ENCODE results near the gene FHOD3. TPM values are rescaled to one million over a fixed set of nuclear protein-coding genes. Genes with fewer than 3 reads are reported as not detected.

The FHOD3 gene
- total RNA-seq, 2 experiments from 2014 or later: not detected

GRCh38 chr18:36630917-36631316, 333.4 kb downstream of the FHOD3 start:
- no peak for DNase-seq
- Mint-ChIP-seq H3K9me3 (no peaks in the 10 kb centered on the region), H3K27me3 (peaks cover 2% of the 10 kb centered on the region), H3K4me3 (no peak overlapping the region), H3K36me3 (no peaks in the 10 kb centered on the region), H3K27ac (no peak overlapping the region), H3K4me1 (ENCODE audit: low read depth) (no peaks in the 10 kb centered on the region)
- ChIA-PET CTCF (no interaction called here), POLR2A (no interaction called here)
- intact Hi-C loops (cut with micrococcal nuclease): no loop called here

GRCh38 chr18:36633961-36634412, 336.5 kb downstream of the FHOD3 start:
- intact Hi-C loops (cut with micrococcal nuclease): no loop called here
- H3K9me3 Mint-ChIP-seq: no peaks in the 10 kb centered on the region
- no peak overlapping the region for H3K4me3 Mint-ChIP-seq
- H3K4me1 Mint-ChIP-seq (ENCODE audit: low read depth): no peaks in the 10 kb centered on the region
- H3K36me3 Mint-ChIP-seq: no peaks in the 10 kb centered on the region
- no peak overlapping the region for H3K27ac Mint-ChIP-seq
- DNase-seq: no peak
- ChIA-PET CTCF (no interaction called here), POLR2A (no interaction called here)
- peaks cover 2% of the 10 kb centered on the region for H3K27me3 Mint-ChIP-seq

GRCh38 chr18:36634573-36635216, 337.2 kb downstream of the FHOD3 start:
- POLR2A ChIA-PET: no interaction called here
- no peaks in the 10 kb centered on the region for H3K9me3 Mint-ChIP-seq
- H3K4me3 Mint-ChIP-seq: no peak overlapping the region
- CTCF ChIA-PET: no interaction called here
- DNase-seq: no peak
- no peaks in the 10 kb centered on the region for H3K36me3 Mint-ChIP-seq
- H3K27me3 Mint-ChIP-seq: peaks cover 2% of the 10 kb centered on the region
- no peak overlapping the region for H3K27ac Mint-ChIP-seq
- no peaks in the 10 kb centered on the region for H3K4me1 Mint-ChIP-seq (ENCODE audit: low read depth)
- intact Hi-C loops (cut with micrococcal nuclease): no loop called here

GRCh38 chr18:36635414-36636096, 338.0 kb downstream of the FHOD3 start:
- Mint-ChIP-seq H3K9me3 (no peaks in the 10 kb centered on the region), H3K36me3 (no peaks in the 10 kb centered on the region), H3K27me3 (peaks cover 2% of the 10 kb centered on the region), H3K4me3 (no peak overlapping the region), H3K27ac (no peak overlapping the region), H3K4me1 (ENCODE audit: low read depth) (no peaks in the 10 kb centered on the region)
- ChIA-PET POLR2A (no interaction called here), CTCF (no interaction called here)
- no peak for DNase-seq
- intact Hi-C loops (cut with micrococcal nuclease): no loop called here

GRCh38 chr18:36636237-36636817, 338.8 kb downstream of the FHOD3 start:
- no peaks in the 10 kb centered on the region for H3K4me1 Mint-ChIP-seq (ENCODE audit: low read depth)
- peaks cover 2% of the 10 kb centered on the region for H3K27me3 Mint-ChIP-seq
- H3K36me3 Mint-ChIP-seq: no peaks in the 10 kb centered on the region
- no peak overlapping the region for H3K4me3 Mint-ChIP-seq
- POLR2A ChIA-PET: no interaction called here
- CTCF ChIA-PET: no interaction called here
- intact Hi-C loops (cut with micrococcal nuclease): no loop called here
- H3K9me3 Mint-ChIP-seq: no peaks in the 10 kb centered on the region
- no peak for DNase-seq
- H3K27ac Mint-ChIP-seq: no peak overlapping the region

GRCh38 chr18:36638224-36638623, 340.7 kb downstream of the FHOD3 start:
- peaks cover 3% of the 10 kb centered on the region for H3K27me3 Mint-ChIP-seq
- intact Hi-C loops (cut with micrococcal nuclease): no loop called here
- H3K4me3 Mint-ChIP-seq: no peak overlapping the region
- no peak overlapping the region for H3K27ac Mint-ChIP-seq
- no peaks in the 10 kb centered on the region for H3K4me1 Mint-ChIP-seq (ENCODE audit: low read depth)
- no peak for DNase-seq
- no peaks in the 10 kb centered on the region for H3K36me3 Mint-ChIP-seq
- CTCF ChIA-PET: no interaction called here
- POLR2A ChIA-PET: no interaction called here
- no peaks in the 10 kb centered on the region for H3K9me3 Mint-ChIP-seq

- intact Hi-C loops (cut with micrococcal nuclease): no loop called here
- no peaks in the 10 kb centered on the region for H3K4me1 Mint-ChIP-seq (ENCODE audit: low read depth)
- POLR2A ChIA-PET: no interaction called here
- DNase-seq: no peak
- CTCF ChIA-PET: no interaction called here
- no peak overlapping the region for H3K4me3 Mint-ChIP-seq
- peaks cover 2% of the 10 kb centered on the region for H3K27me3 Mint-ChIP-seq
- no peak overlapping the region for H3K27ac Mint-ChIP-seq
- no peaks in the 10 kb centered on the region for H3K36me3 Mint-ChIP-seq
- no peaks in the 10 kb centered on the region for H3K9me3 Mint-ChIP-seq
Observed at GRCh38 chr18:36640021-36640952, 342.8 kb downstream of the FHOD3 start.

- Mint-ChIP-seq H3K27me3 (peaks cover 4% of the 10 kb centered on the region), H3K9me3 (no peaks in the 10 kb centered on the region), H3K4me3 (no peak overlapping the region), H3K36me3 (no peaks in the 10 kb centered on the region), H3K4me1 (ENCODE audit: low read depth) (no peaks in the 10 kb centered on the region), H3K27ac (no peak overlapping the region)
- no peak for DNase-seq
- CTCF ChIA-PET: no interaction called here
- POLR2A ChIA-PET: no interaction called here
- intact Hi-C loops (cut with micrococcal nuclease): no loop called here
Observed at GRCh38 chr18:36643061-36643460, 345.5 kb downstream of the FHOD3 start.

GRCh38 chr18:36648803-36649202, 351.3 kb downstream of the FHOD3 start:
- ChIA-PET POLR2A (no interaction called here), CTCF (interaction anchor here (1.2 kb wide), 1 partner anchor 38 kb away, joined by 3 read pairs; no protein-coding TSS in a partner anchor)
- Mint-ChIP-seq H3K4me3 (no peak overlapping the region), H3K27ac (no peak overlapping the region), H3K9me3 (no peaks in the 10 kb centered on the region), H3K27me3 (peaks cover 8% of the 10 kb centered on the region), H3K36me3 (no peaks in the 10 kb centered on the region), H3K4me1 (ENCODE audit: low read depth) (no peaks in the 10 kb centered on the region)
- DNase-seq: no peak
- intact Hi-C loops (cut with micrococcal nuclease): no loop called here

- no peaks in the 10 kb centered on the region for H3K36me3 Mint-ChIP-seq
- no peak for DNase-seq
- H3K4me1 Mint-ChIP-seq (ENCODE audit: low read depth): no peaks in the 10 kb centered on the region
- no peak overlapping the region for H3K4me3 Mint-ChIP-seq
- ChIA-PET CTCF (no interaction called here), POLR2A (no interaction called here)
- H3K9me3 Mint-ChIP-seq: no peaks in the 10 kb centered on the region
- peaks cover 8% of the 10 kb centered on the region for H3K27me3 Mint-ChIP-seq
- intact Hi-C loops (cut with micrococcal nuclease): no loop called here
- H3K27ac Mint-ChIP-seq: no peak overlapping the region
Observed at GRCh38 chr18:36649205-36649604, 351.7 kb downstream of the FHOD3 start.

- Mint-ChIP-seq H3K27ac (no peak overlapping the region), H3K4me1 (ENCODE audit: low read depth) (no peaks in the 10 kb centered on the region), H3K36me3 (no peaks in the 10 kb centered on the region), H3K4me3 (no peak overlapping the region), H3K9me3 (no peaks in the 10 kb centered on the region), H3K27me3 (peaks cover 12% of the 10 kb centered on the region)
- ChIA-PET POLR2A (no interaction called here), CTCF (no interaction called here)
- intact Hi-C loops (cut with micrococcal nuclease): no loop called here
- no peak for DNase-seq
Observed at GRCh38 chr18:36650266-36650665, 352.8 kb downstream of the FHOD3 start.

GRCh38 chr18:36650906-36651305, 353.4 kb downstream of the FHOD3 start:
- CTCF ChIA-PET: no interaction called here
- intact Hi-C loops (cut with micrococcal nuclease): no loop called here
- no peak for DNase-seq
- peaks cover 12% of the 10 kb centered on the region for H3K27me3 Mint-ChIP-seq
- no peaks in the 10 kb centered on the region for H3K36me3 Mint-ChIP-seq
- no peaks in the 10 kb centered on the region for H3K9me3 Mint-ChIP-seq
- no peak overlapping the region for H3K4me3 Mint-ChIP-seq
- H3K27ac Mint-ChIP-seq: no peak overlapping the region
- POLR2A ChIA-PET: no interaction called here
- no peaks in the 10 kb centered on the region for H3K4me1 Mint-ChIP-seq (ENCODE audit: low read depth)
